ENCODE data around the gene RMND5A.

Gene RMND5A

GRCh38 chr2:86768189-86768949, 48.3 kb downstream of the RMND5A start:
- no peak for DNase-seq

- DNase-seq = no peak
Observed at GRCh38 chr2:86769838-86770237, 49.7 kb downstream of the RMND5A start.

GRCh38 chr2:86770816-86771301, 50.8 kb downstream of the RMND5A start:
- no peak for DNase-seq

GRCh38 chr2:86772611-86773010, 52.5 kb downstream of the RMND5A start:
- DNase-seq = no peak

GRCh38 chr2:86774862-86775261, 54.8 kb downstream of the RMND5A start:
- no peak for DNase-seq

- DNase-seq = no peak
Observed at GRCh38 chr2:86775338-86775737, 55.2 kb downstream of the RMND5A start.

GRCh38 chr2:86776532-86776931, 56.4 kb downstream of the RMND5A start:
- no peak for DNase-seq

- DNase-seq = no peak
Observed at GRCh38 chr2:86778957-86779356, 58.9 kb downstream of the RMND5A start.

- no peak for DNase-seq
Observed at GRCh38 chr2:86779971-86780370, 59.9 kb downstream of the RMND5A start.

- DNase-seq = no peak
Observed at GRCh38 chr2:86781363-86781762, 61.3 kb downstream of the RMND5A start.

GRCh38 chr2:86782748-86783147, 62.7 kb downstream of the RMND5A start:
- DNase-seq = no peak

GRCh38 chr2:86783615-86784339, 63.7 kb downstream of the RMND5A start:
- no peak for DNase-seq

GRCh38 chr2:86785456-86785855, 65.4 kb downstream of the RMND5A start:
- DNase-seq = no peak

- DNase-seq = no peak
Observed at GRCh38 chr2:86786001-86786536, 66.0 kb downstream of the RMND5A start.

GRCh38 chr2:86787736-86788135, 67.6 kb downstream of the RMND5A start:
- no peak for DNase-seq

GRCh38 chr2:86788165-86788564, 68.1 kb downstream of the RMND5A start:
- no peak for DNase-seq

- DNase-seq = no peak
Observed at GRCh38 chr2:86788881-86789686, 69.0 kb downstream of the RMND5A start.

- DNase-seq = no peak
Observed at GRCh38 chr2:86789687-86790133, 69.6 kb downstream of the RMND5A start.

- DNase-seq = no peak
Observed at GRCh38 chr2:86790134-86790675, 70.1 kb downstream of the RMND5A start.

GRCh38 chr2:86790676-86791572, 70.8 kb downstream of the RMND5A start, which contains the start of gene CD8A:
Gene CD8A (minus strand): TSS chr2:86790913. CDS start chr2:86790825, 88 bp downstream.
- DNase-seq = no peak

- no peak for DNase-seq
Observed at GRCh38 chr2:86791573-86791972, 71.5 kb downstream of the RMND5A start.

GRCh38 chr2:86793752-86794151, 73.7 kb downstream of the RMND5A start:
- DNase-seq = no peak
